HCT116 (cell line): ENCODE data around the gene GNA12. TPM values are rescaled to one million over a fixed set of nuclear protein-coding genes. Genes with fewer than 3 reads are reported as not detected.

Source experiments
- ATAC-seq: fragments of 200-7000 bp; cut with Tn5 transposase; 2 replicates; pipeline ENCODE4 v1.9.1; 2020; ENCODE audit warnings: mild to moderate bottlenecking, moderate library complexity
- BruUV-seq: library from RNA; stranded (reverse); fragments of 400-500 nt; replicated peaks from 2 replicates; lab custom pipeline; 2021; lab: Mats Ljungman, UMichigan
- CTCF ChIA-PET: fragments of 300-600 bp; sonication (Branson Sonifier 250); formaldehyde crosslinking; loops from one replicate; lab custom pipeline; 2021; ENCODE audit warnings: antibody characterized with exemption; lab: Charles Lee
- POLR2A ChIA-PET: fragments of 300-600, 350-600 bp; sonication (Branson Sonifier 250); formaldehyde crosslinking; loops from one replicate; lab custom pipeline; 2021; ENCODE audit warnings: antibody characterized with exemption; lab: Charles Lee
- RAD21 ChIA-PET, 2 experiments: fragments of 300-600 bp; sonication (Branson Sonifier 250); formaldehyde crosslinking; loops; one replicate each; lab custom pipeline; 2023; ENCODE audit warnings: low total read pairs in 2 of 2; ENCODE audit not compliant: uncharacterized antibody in 2 of 2, unreplicated experiment in 2 of 2, low non-redundant PET in 1 of 2; lab: Charles Lee
- DNase-seq: peaks from one replicate; pipeline ENCODE4 v3.0.0-alpha.2; 2010; ENCODE audit warnings: low read depth, low spot score
- H2AFZ ChIP-seq: fragments of 200-600 bp; shearing (Covaris generic), sonication (generic); 2 replicates; pipeline ENCODE4 v1.6.1; 2017; ENCODE audit warnings: low read depth, mixed run types, mixed read lengths, antibody characterized with exemption, low read length; ENCODE audit not compliant: poor library complexity, severe bottlenecking
- H3K27ac ChIP-seq: 2 replicates; pipeline ENCODE4 v1.5.1; 2012; ENCODE audit warnings: low read depth, low read length
- H3K27me3 ChIP-seq: fragments of 200-600 bp; sonication (generic); 2 replicates; pipeline ENCODE4 v1.6.1; 2016; ENCODE audit warnings: mixed run types, low read length, mixed read lengths; ENCODE audit not compliant: insufficient read depth
- H3K36me3 ChIP-seq, 2 experiments: fragments of 200-500 bp in 1 of 2; fragments of 200-600 bp in 1 of 2; sonication (Bioruptor generic) in 1 of 2; sonication (generic) in 1 of 2; 2 replicates each; pipeline versions ENCODE4 v1.5.1 to v1.6.1; 2014 to 2016; ENCODE audit warnings: low read length in 2 of 2, inconsistent platforms in 1 of 2, mixed read lengths in 1 of 2, mixed run types in 1 of 2; ENCODE audit not compliant: insufficient read depth in 2 of 2, control insufficient read depth in 1 of 2
- H3K4me1 ChIP-seq, 2 experiments: fragments of 200-600 bp in 1 of 2; sonication (generic) in 1 of 2; 2 replicates each; pipeline versions ENCODE4 v1.5.1 to v1.6.1; 2012 to 2017; ENCODE audit warnings: low read length in 2 of 2, inconsistent platforms in 1 of 2, mild to moderate bottlenecking in 1 of 2, mixed read lengths in 1 of 2, mixed run types in 1 of 2, moderate library complexity in 1 of 2; ENCODE audit not compliant: insufficient read depth in 2 of 2, control insufficient read depth in 1 of 2
- H3K4me2 ChIP-seq: fragments of 200-600 bp; sonication (generic); 2 replicates; pipeline ENCODE4 v1.6.1; 2017; ENCODE audit warnings: mixed run types, low read length, mixed read lengths
- H3K4me3 ChIP-seq, 2 experiments: fragments of 200-600 bp in 1 of 2; sonication (generic) in 1 of 2; replicated peaks in 1 of 2; 2 replicates each; pipeline ENCODE4 v1.5.1; 2011 to 2016; ENCODE audit warnings: low read length in 2 of 2, control low read depth in 1 of 2, low read depth in 1 of 2, mild to moderate bottlenecking in 1 of 2, mixed read lengths in 1 of 2, mixed run types in 1 of 2
- H3K79me2 ChIP-seq: fragments of 200-600 bp; sonication (generic); 2 replicates; pipeline ENCODE4 v1.6.1; 2017; ENCODE audit warnings: mild to moderate bottlenecking, mixed run types, low read length, moderate library complexity, mixed read lengths; ENCODE audit not compliant: insufficient read depth
- H3K9ac ChIP-seq: fragments of 200-600 bp; sonication (generic); 2 replicates; pipeline ENCODE4 v1.6.1; 2016; ENCODE audit warnings: low read length, mixed read lengths
- H3K9me2 ChIP-seq: fragments of 200-600 bp; sonication (generic), shearing (Covaris generic); 2 replicates; pipeline ENCODE4 v1.6.1; 2017; ENCODE audit warnings: mixed run types, mild to moderate bottlenecking, moderate library complexity; ENCODE audit not compliant: insufficient read depth
- H3K9me3 ChIP-seq, 2 experiments: fragments of 200-500 bp in 1 of 2; fragments of 200-600 bp in 1 of 2; sonication (Bioruptor generic) in 1 of 2; sonication (generic) in 1 of 2; 2 replicates each; pipeline ENCODE4 v1.6.1; 2014 to 2017; ENCODE audit warnings: low read length in 2 of 2, mixed read lengths in 2 of 2, inconsistent platforms in 1 of 2, low read depth in 1 of 2, mild to moderate bottlenecking in 1 of 2, mixed run types in 1 of 2, moderate library complexity in 1 of 2; ENCODE audit not compliant: control insufficient read depth in 1 of 2, insufficient read depth in 1 of 2
- H4K20me1 ChIP-seq: fragments of 200-600 bp; sonication (generic), shearing (Covaris generic); 2 replicates; pipeline ENCODE4 v1.6.1; 2017; ENCODE audit warnings: mixed run types, mild to moderate bottlenecking, moderate library complexity; ENCODE audit not compliant: insufficient read depth
- ATF3 ChIP-seq: IDR thresholded peaks from 2 replicates; pipeline ENCODE4 v1.6.1; 2012
- CBX3 ChIP-seq: IDR thresholded peaks from 2 replicates; pipeline ENCODE4 v1.6.1; 2012; ENCODE audit warnings: low read depth
- CEBPB ChIP-seq: IDR thresholded peaks from 2 replicates; pipeline ENCODE4 v1.6.1; 2012; ENCODE audit warnings: low read depth
- CTCF ChIP-seq, 3 experiments: fragments of 200-600 bp in 1 of 3; sonication (generic) in 1 of 3; IDR thresholded peaks in 2 of 3; conservative IDR thresholded peaks in 1 of 3; 2 replicates each; pipeline ENCODE4 v1.5.1; 2012 to 2017; ENCODE audit warnings: low read depth in 2 of 3, low read length in 2 of 3, antibody characterized with exemption in 1 of 3, borderline replicate concordance in 1 of 3, control low read depth in 1 of 3, mild to moderate bottlenecking in 1 of 3, mixed read lengths in 1 of 3, mixed run types in 1 of 3, moderate library complexity in 1 of 3; ENCODE audit not compliant: insufficient read depth in 1 of 3
- EGR1 ChIP-seq: IDR thresholded peaks from 2 replicates; pipeline ENCODE4 v1.6.1; 2012; ENCODE audit warnings: low read depth
- EZH2 ChIP-seq: fragments of 200-600 bp; sonication (generic); IDR thresholded peaks from 2 replicates; pipeline ENCODE4 v1.6.1; 2017; ENCODE audit warnings: antibody characterized with exemption, mixed run types
- EZH2phosphoT487 ChIP-seq: fragments of 200-600 bp; IDR thresholded peaks from 2 replicates; pipeline ENCODE4 v1.6.1; 2018; ENCODE audit warnings: antibody characterized with exemption, borderline replicate concordance
- FOSL1 ChIP-seq: IDR thresholded peaks from 2 replicates; pipeline ENCODE4 v1.6.1; 2012; ENCODE audit warnings: low read depth
- JUND ChIP-seq: IDR thresholded peaks from 2 replicates; pipeline ENCODE4 v1.6.1; 2012
- MAX ChIP-seq: IDR thresholded peaks from 2 replicates; pipeline ENCODE4 v1.6.1; 2012
- POLR2A ChIP-seq: IDR thresholded peaks from 2 replicates; pipeline ENCODE4 v1.7.0; 2011; ENCODE audit warnings: borderline replicate concordance; ENCODE audit not compliant: insufficient read depth, insufficient read length; ENCODE audit errors: extremely low read depth
- RAD21 ChIP-seq: IDR thresholded peaks from 2 replicates; pipeline ENCODE4 v1.6.1; 2012; ENCODE audit warnings: low read depth, mild to moderate bottlenecking
- SIN3A ChIP-seq: IDR thresholded peaks from 2 replicates; pipeline ENCODE4 v1.6.1; 2012; ENCODE audit warnings: low read depth
- SP1 ChIP-seq: IDR thresholded peaks from 2 replicates; pipeline ENCODE4 v1.6.1; 2012; ENCODE audit warnings: low read depth
- TCF7L2 ChIP-seq: IDR thresholded peaks from 2 replicates; pipeline ENCODE4 v1.7.0; 2011; ENCODE audit warnings: borderline replicate concordance, inconsistent platforms; ENCODE audit not compliant: insufficient read depth, insufficient read length; ENCODE audit errors: extremely low read depth
- YY1 ChIP-seq: IDR thresholded peaks from 2 replicates; pipeline ENCODE4 v1.6.1; 2011; ENCODE audit warnings: low read length, low read depth, moderate library complexity, mild to moderate bottlenecking; ENCODE audit not compliant: insufficient replicate concordance; ENCODE audit errors: extremely low read depth
- ZBTB33 ChIP-seq: IDR thresholded peaks from 2 replicates; pipeline ENCODE4 v1.6.1; 2011; ENCODE audit warnings: mild to moderate bottlenecking, low read length, moderate library complexity; ENCODE audit not compliant: insufficient replicate concordance; ENCODE audit errors: extremely low read depth
- ZNF274 ChIP-seq: fragments of 200-500 bp; sonication (Bioruptor generic); IDR thresholded peaks from 2 replicates; pipeline ENCODE4 v1.6.1; 2014; ENCODE audit warnings: mild to moderate bottlenecking, low read depth, low read length, inconsistent platforms
- intact Hi-C: fragments of 100-400 bp; cut with micrococcal nuclease; formaldehyde crosslinking; loops from 2 replicates; pipeline ENCODE4 v1.10.0; 2022
- total RNA-seq: library from RNA; stranded (reverse); gene quantifications from one replicate; pipeline ENCODE4 v1.2.1, GENCODE V29; 2021; ENCODE audit not compliant: unreplicated experiment

The GNA12 gene
- total RNA-seq, 1 experiment from 2014 or later: 32.6 TPM

GRCh38 chr7:2800220-2800930 lies 43.7 kb downstream of the GNA12 start:
- Histone ChIP-seq H3K9me2 (no peaks in the 10 kb centered on the region), H2AFZ (no peak overlapping the region), H3K9me3 (no peaks in the 10 kb centered on the region), H4K20me1 (peaks cover 8% of the 10 kb centered on the region; the same call in 1 of the 2 replicates), H3K27ac (no peak overlapping the region), H3K27me3 (no peaks in the 10 kb centered on the region), H3K4me2 (no peak overlapping the region), H3K79me2 (peaks cover 60% of the 10 kb centered on the region), H3K9ac (no peak overlapping the region), H3K4me3 (no peak overlapping the region), H3K36me3 (no peaks in the 10 kb centered on the region), H3K4me1 (peaks cover 20 to 26% of the 10 kb centered on the region in 2 experiments)
- intact Hi-C loops: no loop called here
- ATAC-seq (no peak), DNase-seq (no peak)
- TF ChIP-seq MAX (no peak), TCF7L2 (no peak), SIN3A (no peak), CEBPB (no peak), ZBTB33 (no peak), ZNF274 (no peak), CBX3 (no peak), JUND (no peak), POLR2A (no peak), CTCF (IDR thresholded peaks at IDR 0.05 in 2 of 3, conservative IDR thresholded peaks at IDR 0.05 in 1 of 3; ENCODE audit: borderline replicate concordance in 1 of 3, insufficient read depth in 1 of 3, low read depth in 2 of 3, low read length in 2 of 3) (no peak), FOSL1 (no peak), EZH2 (no peak), YY1 (no peak), SP1 (no peak), RAD21 (no peak), ATF3 (no peak), EZH2phosphoT487 (no peak), EGR1 (no peak)
- ChIA-PET CTCF (no interaction called here), RAD21 (no interaction called here), POLR2A (no interaction called here)
- no TSS peak for BruUV-seq
